HG02678 (cell line): ENCODE results near the gene C11orf71.

Experiments
- ATAC-seq: cut with Tn5 transposase; IDR thresholded peaks from one replicate; pipeline ENCODE4 v1.9.1; 2021; ENCODE audit warnings: mild to moderate bottlenecking, moderate library complexity; ENCODE audit not compliant: unreplicated experiment

Gene C11orf71, protein sequence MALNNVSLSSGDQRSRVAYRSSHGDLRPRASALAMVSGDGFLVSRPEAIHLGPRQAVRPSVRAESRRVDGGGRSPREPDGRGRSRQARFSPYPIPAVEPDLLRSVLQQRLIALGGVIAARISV

DNA sequence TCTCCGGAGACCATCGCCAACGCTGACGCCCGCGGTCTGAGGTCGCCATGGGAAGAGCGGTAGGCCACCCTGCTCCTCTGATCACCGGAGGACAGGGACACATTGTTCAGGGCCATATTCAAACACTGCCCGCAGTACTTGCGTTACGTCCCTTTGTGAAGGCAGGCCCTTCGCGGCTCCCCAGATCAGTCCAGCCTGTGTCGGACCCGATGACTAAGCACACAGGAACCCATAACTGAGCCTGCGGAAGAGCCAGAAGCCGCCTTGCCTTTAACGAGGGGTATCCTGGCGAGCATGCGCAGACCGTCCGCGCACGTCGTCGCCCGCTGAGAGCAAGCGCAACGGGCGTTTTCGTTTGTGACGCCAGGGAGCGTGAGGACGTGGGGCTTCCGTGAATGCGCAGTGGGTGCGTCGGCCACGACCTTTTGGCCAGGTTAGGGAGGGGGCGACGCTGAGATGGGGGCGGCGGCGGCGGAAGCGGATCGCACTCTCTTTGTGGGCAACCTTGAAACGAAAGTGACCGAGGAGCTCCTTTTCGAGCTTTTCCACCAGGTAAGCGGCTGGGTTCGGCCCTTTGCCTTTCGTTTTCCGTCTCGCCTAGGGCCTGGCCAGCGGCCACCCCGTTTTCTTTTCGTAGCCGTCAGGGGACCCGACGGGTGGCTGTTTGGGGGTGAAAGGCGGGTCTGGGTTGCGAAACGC, at the start of gene C11orf71, which contains the start of gene RBM7:
Gene C11orf71 (minus strand): TSS at position 296 of the 699 bp plus-strand sequence. CDS start 180 bp downstream, at position 116.
Gene RBM7 (plus strand): TSS at position 451 of the 699 bp plus-strand sequence. CDS start 6 bp downstream, at position 457.
- peak; percentile 94 for ATAC-seq

DNA sequence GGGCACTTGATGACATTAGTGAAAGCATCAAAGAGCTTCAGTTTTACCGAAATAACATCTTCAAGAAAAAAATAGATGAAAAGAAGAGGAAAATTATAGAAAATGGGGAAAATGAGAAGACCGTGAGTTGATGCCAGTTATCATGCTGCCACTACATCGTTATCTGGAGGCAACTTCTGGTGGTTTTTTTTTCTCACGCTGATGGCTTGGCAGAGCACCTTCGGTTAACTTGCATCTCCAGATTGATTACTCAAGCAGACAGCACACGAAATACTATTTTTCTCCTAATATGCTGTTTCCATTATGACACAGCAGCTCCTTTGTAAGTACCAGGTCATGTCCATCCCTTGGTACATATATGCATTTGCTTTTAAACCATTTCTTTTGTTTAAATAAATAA, 49.5 kb upstream of the C11orf71 start:
- no peak for ATAC-seq

DNA sequence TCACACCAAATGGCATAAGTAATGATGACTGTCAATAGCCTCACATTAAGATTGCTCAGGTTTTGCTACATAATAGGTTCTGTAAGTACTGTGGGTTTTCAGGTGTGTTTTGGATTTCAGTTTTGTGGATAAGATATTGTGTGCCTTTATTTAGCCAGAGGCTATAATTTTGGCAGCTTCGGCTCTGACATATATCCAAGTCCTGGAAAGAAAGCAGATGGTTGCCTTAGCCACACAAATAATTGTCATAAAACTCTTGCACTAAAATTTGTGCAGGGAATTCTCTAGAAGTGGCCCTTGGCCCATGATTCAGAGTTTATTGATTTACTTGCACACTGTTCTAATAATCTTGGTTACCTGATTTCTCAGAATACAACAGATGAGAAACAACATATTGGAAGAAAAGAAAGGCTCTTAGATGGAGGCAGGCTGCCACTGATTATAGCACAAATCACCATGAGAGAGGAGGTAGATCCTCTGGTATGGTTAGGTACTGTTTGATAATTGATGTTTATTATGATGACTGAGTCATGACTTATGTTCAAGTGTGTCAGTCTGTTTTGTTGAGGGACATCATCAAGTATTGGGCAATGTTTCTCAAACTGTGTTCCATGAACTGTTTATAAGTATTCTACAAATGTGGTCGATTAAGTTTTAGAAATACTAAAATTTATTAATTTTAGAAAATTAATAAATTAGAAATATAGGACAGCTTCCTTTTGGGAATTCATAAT, 48.6 kb upstream of the C11orf71 start:
- no peak for ATAC-seq

- ATAC-seq: no peak
These were observed 47.6 kb upstream of the C11orf71 start for GRCh38 chr11:114447892-114448291.

GRCh38 chr11:114447444-114447843, 47.1 kb upstream of the C11orf71 start:
- no peak for ATAC-seq

GRCh38 chr11:114442536-114442935, 42.2 kb upstream of the C11orf71 start:
- ATAC-seq: no peak

GRCh38 chr11:114441921-114442320, 41.6 kb upstream of the C11orf71 start:
- no peak for ATAC-seq

DNA sequence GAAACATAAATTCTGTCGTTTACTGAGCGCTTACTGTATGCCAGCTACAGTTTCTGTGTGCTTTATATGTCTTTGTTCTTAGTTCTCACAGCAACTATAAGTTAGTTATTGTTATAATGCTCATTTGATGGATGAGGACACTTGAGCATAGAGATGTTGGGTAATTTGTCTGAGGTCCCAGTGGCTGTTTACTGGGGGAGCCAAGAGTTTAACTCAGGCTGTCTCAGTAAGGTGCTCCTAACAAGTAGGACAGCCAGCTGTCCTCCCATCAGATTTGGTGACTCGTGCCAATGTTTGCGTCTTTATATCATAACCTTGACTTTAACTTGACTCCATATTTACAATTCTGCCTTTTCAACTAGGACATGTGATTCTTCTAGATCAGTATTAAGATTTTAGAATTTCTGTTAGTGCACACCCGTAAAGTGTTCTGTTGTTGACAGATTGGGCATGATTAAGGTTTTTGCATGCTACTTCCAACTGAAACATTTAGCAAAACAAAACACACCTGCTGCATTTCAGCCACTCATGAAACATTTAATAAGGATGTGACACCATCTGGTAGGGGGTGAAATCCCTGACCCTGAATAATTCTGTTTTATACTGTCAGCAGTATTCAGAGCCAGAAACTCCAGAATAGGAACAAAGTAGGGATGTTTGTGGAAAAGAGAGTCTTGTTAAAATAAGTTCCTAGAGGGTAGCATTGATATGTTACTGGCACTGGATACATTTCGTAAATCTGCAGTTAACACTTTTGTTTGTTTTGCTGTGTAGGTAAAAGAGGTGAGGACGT, 40.9 kb upstream of the C11orf71 start:
- ATAC-seq: no peak

DNA sequence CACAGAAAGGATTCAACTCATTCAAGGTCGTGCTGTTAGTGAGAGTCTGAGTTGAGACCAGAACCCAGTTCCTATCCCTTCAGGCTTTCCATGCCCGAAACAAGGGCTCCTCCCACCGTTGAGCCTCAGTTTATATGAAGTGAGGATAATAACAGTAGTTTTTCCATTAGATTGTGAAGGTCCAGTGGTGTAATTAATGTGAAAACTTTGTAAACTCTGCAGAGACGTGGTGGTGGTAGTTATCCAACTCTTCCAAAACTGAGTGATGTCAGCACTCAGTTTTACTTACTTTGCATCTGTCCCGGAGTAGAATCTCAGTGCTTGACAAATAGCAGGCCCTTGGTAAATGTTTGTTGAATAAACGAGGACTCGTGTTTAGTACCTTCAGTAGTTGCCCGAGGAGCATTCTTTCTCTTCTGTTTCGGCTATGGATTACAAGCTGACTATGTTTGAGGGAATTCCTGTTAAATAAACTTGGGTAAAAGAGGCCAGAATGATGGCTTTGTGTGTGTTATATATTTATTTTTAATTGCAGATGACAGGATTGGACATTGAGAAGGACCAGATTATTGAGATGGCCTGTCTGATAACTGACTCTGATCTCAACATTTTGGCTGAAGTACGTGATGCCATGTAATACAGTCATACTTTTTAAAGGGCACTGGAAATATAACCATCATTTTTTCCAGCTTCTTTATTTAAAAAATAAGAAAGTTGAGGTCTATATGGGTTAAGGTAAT, 40.0 kb upstream of the C11orf71 start:
- no peak for ATAC-seq

- peak; percentile 99 for ATAC-seq
These were observed 39.2 kb upstream of the C11orf71 start, which contains the start of gene REXO2 for GRCh38 chr11:114439229-114440120. Gene REXO2 (plus strand): TSS chr11:114439467. CDS start chr11:114439529, 62 bp downstream.

DNA sequence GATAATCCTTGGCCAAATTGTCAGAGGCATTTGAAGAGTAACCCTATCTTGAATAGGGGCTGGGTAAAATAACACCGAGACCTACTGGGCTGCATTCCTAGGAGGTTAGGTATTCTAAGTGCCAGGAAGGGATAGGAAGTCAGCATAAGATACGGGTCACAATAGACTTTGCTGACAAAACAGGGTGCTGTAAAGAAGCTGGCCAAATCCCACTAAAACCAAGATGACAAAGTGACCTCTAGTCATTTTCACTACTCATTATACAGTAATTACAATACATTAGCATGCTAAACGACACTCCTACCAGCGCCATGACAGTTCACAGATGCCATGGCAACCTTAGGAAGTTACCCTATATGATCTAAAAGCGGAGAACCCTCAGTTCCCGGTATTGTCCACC, 38.0 kb upstream of the C11orf71 start:
- ATAC-seq: no peak

GRCh38 chr11:114433376-114433775, 33.1 kb upstream of the C11orf71 start:
- ATAC-seq: no peak

GRCh38 chr11:114432893-114433292, 32.6 kb upstream of the C11orf71 start:
- ATAC-seq: no peak

- ATAC-seq: no peak
These were observed 30.0 kb upstream of the C11orf71 start for GRCh38 chr11:114430290-114430689.

- no peak for ATAC-seq
These were observed 26.0 kb upstream of the C11orf71 start for GRCh38 chr11:114426280-114426679.

DNA sequence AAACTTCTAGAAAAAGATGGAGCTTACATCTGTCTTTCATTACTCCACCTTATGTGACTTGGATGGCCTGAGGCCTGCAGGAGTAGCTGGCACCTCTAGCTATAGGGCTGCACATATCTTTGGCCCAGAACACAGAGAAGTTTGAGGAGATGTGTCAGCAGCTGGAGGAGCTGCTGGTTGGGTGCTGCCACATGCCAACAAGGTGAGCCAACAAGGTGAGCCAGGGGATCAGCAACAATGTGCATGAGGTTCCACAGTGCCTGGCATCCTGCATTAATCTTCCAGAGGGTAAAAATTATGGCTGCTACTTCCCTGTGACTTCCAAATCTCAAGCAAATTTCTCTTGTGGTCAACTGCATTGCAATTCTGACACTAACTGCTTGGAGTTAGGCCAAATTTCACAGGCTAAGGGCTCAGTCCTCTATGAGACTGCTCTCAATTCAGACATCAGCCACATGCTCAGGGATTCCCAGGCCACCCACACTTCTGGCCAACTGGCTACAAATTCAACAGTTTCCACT, 16.2 kb upstream of the C11orf71 start:
- no peak for ATAC-seq

GRCh38 chr11:114413958-114414357, 13.6 kb upstream of the C11orf71 start:
- ATAC-seq: no peak

GRCh38 chr11:114412946-114413345, 12.6 kb upstream of the C11orf71 start:
- ATAC-seq: no peak

- ATAC-seq: no peak
These were observed 1.0 kb upstream of the C11orf71 start for GRCh38 chr11:114401311-114401710.
